ENCODE data around the gene NALF2.

The NALF2 gene

DNA sequence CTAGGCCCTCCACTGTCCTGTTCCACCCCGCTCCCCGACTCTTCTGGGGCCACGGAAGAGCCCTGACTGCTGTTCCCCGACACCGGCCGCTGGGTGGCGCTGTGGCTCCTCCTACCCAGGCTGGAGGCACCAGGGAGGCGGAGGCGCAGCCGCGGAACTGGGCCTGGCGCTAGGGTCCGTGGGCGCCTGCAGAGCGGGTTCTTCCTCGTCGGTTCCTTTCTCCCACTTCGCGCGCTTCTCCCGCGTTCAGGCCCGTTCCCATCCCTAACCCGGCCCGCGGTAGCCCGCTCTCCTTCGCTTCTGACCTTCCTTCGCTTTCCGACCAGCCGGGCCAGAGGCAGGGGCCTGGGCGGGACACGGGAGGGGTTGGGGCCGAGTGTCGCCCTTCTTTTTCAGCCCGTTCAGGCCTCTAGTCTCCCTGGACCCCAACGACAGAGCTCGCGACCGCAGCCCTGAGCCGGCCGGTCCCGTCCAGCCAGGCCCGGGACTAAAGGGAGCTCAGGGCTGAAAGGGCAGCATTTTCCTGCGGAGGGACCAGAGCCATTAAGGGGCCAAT, 34.3 kb downstream of the NALF2 start:
- CTCF ChIA-PET, result interaction anchor here (0.7 to 3.0 kb wide), 9 partner anchors 9 to 595 kb away, joined by 3 to 33 read pairs (median 4); partner anchors contain the start of gene IGBP1
- POLR2A ChIA-PET, result no interaction called here
- no peak for DNase-seq (ENCODE audit: low read depth, low spot score)
- H3K4me3 ChIP-seq (ENCODE audit: low read depth, low read length), result peak overlapping the region; percentile 37
- TF ChIP-seq, protein P1, sequence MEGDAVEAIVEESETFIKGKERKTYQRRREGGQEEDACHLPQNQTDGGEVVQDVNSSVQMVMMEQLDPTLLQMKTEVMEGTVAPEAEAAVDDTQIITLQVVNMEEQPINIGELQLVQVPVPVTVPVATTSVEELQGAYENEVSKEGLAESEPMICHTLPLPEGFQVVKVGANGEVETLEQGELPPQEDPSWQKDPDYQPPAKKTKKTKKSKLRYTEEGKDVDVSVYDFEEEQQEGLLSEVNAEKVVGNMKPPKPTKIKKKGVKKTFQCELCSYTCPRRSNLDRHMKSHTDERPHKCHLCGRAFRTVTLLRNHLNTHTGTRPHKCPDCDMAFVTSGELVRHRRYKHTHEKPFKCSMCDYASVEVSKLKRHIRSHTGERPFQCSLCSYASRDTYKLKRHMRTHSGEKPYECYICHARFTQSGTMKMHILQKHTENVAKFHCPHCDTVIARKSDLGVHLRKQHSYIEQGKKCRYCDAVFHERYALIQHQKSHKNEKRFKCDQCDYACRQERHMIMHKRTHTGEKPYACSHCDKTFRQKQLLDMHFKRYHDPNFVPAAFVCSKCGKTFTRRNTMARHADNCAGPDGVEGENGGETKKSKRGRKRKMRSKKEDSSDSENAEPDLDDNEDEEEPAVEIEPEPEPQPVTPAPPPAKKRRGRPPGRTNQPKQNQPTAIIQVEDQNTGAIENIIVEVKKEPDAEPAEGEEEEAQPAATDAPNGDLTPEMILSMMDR (IDR thresholded peaks at IDR 0.05; ENCODE audit: insufficient read depth, low read length, missing control alignments), result peak; percentile 78

DNA sequence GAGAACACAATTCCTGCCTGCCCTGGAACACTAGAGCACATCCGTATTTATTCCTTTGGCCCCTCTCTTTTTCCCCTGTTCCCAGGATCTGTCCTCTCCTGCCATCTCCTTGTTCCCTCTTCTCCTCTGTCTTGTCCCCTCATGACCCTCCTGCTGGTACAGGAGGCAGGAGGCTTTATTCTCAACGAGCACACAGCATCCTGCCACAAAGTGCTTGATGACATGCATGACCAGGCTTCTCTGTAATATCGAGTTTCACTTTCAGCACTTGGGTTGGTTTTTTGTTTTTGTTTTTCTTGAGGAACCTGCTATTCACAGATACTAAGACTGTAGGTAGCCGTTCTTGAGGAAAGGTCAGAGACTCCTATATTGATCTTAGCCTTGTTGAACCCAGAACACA, 35.3 kb downstream of the NALF2 start:
- no peak for DNase-seq (ENCODE audit: low read depth, low spot score)
- ChIA-PET POLR2A (no interaction called here), CTCF (interaction anchor here (1.5 kb wide), 1 partner anchor 558 kb away, joined by 6 read pairs; no protein-coding TSS in a partner anchor)
- TF ChIP-seq, protein P1 (IDR thresholded peaks at IDR 0.05; ENCODE audit: insufficient read depth, low read length, missing control alignments), result no peak
- H3K4me3 ChIP-seq (ENCODE audit: low read depth, low read length), result no peak overlapping the region

DNA sequence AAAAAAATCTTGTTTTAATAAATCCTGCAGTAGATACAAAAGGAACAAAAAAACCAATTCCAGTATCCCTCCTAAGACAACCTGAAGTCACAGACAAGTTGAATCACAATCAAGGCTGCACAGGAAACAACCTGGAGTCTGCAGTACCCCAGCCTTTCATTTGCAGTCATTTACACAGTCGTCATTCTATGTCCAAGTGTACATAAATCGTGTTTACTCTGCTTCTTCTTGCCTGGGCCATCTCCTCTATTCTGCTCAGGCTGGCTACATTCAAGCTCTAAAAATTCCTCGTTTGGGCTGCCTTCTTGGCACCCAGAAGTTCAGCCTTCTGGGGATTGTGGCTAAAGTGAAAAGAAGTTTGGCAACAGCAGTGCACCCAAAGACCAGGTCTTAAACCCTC, 37.8 kb downstream of the NALF2 start:
- POLR2A ChIA-PET, result no interaction called here
- H3K4me3 ChIP-seq (ENCODE audit: low read depth, low read length), result no peak overlapping the region
- TF ChIP-seq, protein P1 (IDR thresholded peaks at IDR 0.05; ENCODE audit: insufficient read depth, low read length, missing control alignments), result no peak
- DNase-seq (ENCODE audit: low read depth, low spot score), result no peak
- CTCF ChIA-PET, result interaction anchor here (1.9 kb wide), 1 partner anchor 489 kb away, joined by 5 read pairs; no protein-coding TSS in a partner anchor

DNA sequence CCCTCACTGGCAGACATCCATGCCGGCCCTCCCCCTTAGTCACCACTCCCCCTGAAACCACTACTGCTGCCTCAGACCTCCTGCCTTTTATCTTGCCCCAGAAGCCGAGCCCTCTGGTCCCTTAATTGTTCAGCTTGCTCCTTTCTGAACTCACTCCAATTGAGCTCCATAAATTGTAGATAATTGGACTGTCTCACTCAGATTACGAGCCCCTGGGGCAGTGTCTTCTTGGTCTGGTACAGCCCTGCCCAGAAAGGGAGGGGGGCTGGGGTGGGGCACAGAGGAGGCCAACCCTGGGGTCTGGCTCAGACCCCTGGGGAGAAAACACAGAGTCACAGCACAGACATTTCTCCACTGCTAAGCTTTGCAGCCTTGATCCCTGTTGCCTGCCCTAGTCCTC, 39.4 kb downstream of the NALF2 start:
- DNase-seq (ENCODE audit: low read depth, low spot score), result no peak
- ChIA-PET CTCF (interaction anchor here (1.2 to 1.9 kb wide), 2 partner anchors 487 to 589 kb away, joined by 3 to 5 read pairs; partner anchors contain the start of gene IGBP1), POLR2A (no interaction called here)
- TF ChIP-seq, protein P1 (IDR thresholded peaks at IDR 0.05; ENCODE audit: insufficient read depth, low read length, missing control alignments), result no peak
- H3K4me3 ChIP-seq (ENCODE audit: low read depth, low read length), result no peak overlapping the region

DNA sequence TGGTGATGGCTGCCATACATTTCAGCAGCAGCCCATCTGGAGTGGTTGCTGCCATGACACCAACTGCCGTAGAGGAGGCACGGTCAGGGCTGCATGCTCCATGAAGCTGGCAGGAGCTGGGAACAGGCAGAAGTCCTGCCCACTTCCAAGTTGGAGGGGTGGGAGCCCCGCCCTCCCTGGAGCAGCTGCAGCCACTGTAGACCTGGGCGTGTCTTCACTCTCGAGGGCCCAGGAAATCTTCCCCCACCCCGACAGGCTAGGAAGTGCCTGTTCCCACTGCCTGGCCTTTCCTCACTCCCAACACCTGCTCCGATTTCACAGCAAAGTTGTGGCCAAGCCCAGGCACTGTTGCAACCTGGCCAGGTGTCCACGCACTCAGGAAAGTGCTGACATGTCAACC, 42.3 kb downstream of the NALF2 start:
- POLR2A ChIA-PET, result no interaction called here
- CTCF ChIA-PET, result no interaction called here
- no peak for DNase-seq (ENCODE audit: low read depth, low spot score)

DNA sequence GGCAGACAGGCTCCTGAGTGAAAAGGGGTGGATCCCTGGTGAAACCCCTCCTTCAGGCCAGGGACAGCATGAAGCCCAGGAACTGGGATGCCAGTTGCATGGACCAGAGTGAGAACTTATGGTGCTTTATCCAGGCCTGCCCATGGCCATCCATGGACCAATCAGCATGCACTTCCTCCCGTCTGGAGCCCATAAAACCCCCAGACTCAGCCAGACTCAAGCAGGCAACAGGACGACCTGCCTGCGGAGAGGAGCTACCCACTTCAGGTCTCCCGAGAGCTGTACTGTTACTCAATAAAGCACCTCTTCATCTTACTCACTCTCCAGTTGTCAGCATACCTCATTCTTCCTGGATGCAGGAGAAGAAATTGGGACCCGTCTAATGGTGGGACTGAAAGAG, 42.9 kb downstream of the NALF2 start:
- ChIA-PET POLR2A (no interaction called here), CTCF (no interaction called here)
- no peak overlapping the region for H3K4me3 ChIP-seq (ENCODE audit: low read depth, low read length)
- DNase-seq (ENCODE audit: low read depth, low spot score), result no peak
- TF ChIP-seq, protein P1 (IDR thresholded peaks at IDR 0.05; ENCODE audit: insufficient read depth, low read length, missing control alignments), result no peak

More for the DNA sequence above, 42.3 kb downstream of the NALF2 start:
- H3K4me3 ChIP-seq (ENCODE audit: low read depth, low read length), result no peak overlapping the region
- TF ChIP-seq, protein P1 (IDR thresholded peaks at IDR 0.05; ENCODE audit: insufficient read depth, low read length, missing control alignments), result no peak
